GM12878 (cell line): ENCODE measurements around the gene IGFLR1. TPM values are rescaled to one million over a fixed set of nuclear protein-coding genes. Genes with fewer than 3 reads are reported as not detected.
A peak's percentile ranks its signal among the peaks of the same experiment; 100 is the strongest.

Experiments used
- EP300 ChIP-seq, 2 experiments: fragments of 150-350 bp in 1 of 2; IDR thresholded peaks; 2 replicates each; pipeline ENCODE4 v1.6.1; 2011 to 2012; ENCODE audit warnings: low read depth in 2 of 2, low read length in 2 of 2, borderline replicate concordance in 1 of 2, improper control_type of control experiment in 1 of 2, inconsistent platforms in 1 of 2; ENCODE audit not compliant: control insufficient read depth in 1 of 2
- GABPA ChIP-seq: IDR thresholded peaks from 2 replicates; pipeline ENCODE4 v1.6.1; 2014; ENCODE audit warnings: antibody characterized with exemption, low read depth, mild to moderate bottlenecking, inconsistent platforms
- IKZF1 ChIP-seq: fragments of 450-650 bp; conservative IDR thresholded peaks from 2 replicates; pipeline ENCODE4 v1.6.1; 2017; ENCODE audit warnings: antibody characterized with exemption, mild to moderate bottlenecking
- JUNB ChIP-seq: IDR thresholded peaks from 2 replicates; pipeline ENCODE4 v1.6.1; 2016; ENCODE audit warnings: antibody characterized with exemption, mild to moderate bottlenecking
- KDM1A ChIP-seq: fragments of 200-600 bp; sonication (generic); IDR thresholded peaks from 2 replicates; pipeline ENCODE4 v1.6.1; 2016; ENCODE audit warnings: borderline replicate concordance
- MTA3 ChIP-seq: IDR thresholded peaks from 2 replicates; pipeline ENCODE4 v1.6.1; 2012; ENCODE audit warnings: low read length, inconsistent platforms, borderline replicate concordance
- NR2C2 ChIP-seq: IDR thresholded peaks from 2 replicates; pipeline ENCODE4 v1.6.1; 2011; ENCODE audit warnings: borderline replicate concordance, low read depth; ENCODE audit not compliant: control insufficient read depth, insufficient read length
- POLR2A ChIP-seq: IDR thresholded peaks from 2 replicates; pipeline ENCODE4 v1.6.1; 2011; ENCODE audit warnings: low read depth, mild to moderate bottlenecking, low read length
- SIN3A ChIP-seq: IDR thresholded peaks from 2 replicates; pipeline ENCODE4 v1.6.1; 2012; ENCODE audit warnings: low read depth, low read length, improper control_type of control experiment
- SREBF2 ChIP-seq: IDR thresholded peaks from 2 replicates; pipeline ENCODE4 v1.6.1; 2012; ENCODE audit warnings: mild to moderate bottlenecking, low read length
- TCF7 ChIP-seq: IDR thresholded peaks from 2 replicates; pipeline ENCODE4 v1.6.1; 2014; ENCODE audit warnings: antibody characterized with exemption, borderline replicate concordance
- ZNF207 ChIP-seq: fragments of 450-650 bp; IDR thresholded peaks from 2 replicates; pipeline ENCODE4 v1.6.1; 2014; ENCODE audit warnings: antibody characterized with exemption, mild to moderate bottlenecking, borderline replicate concordance
- ZNF384 ChIP-seq: IDR thresholded peaks from 2 replicates; pipeline ENCODE4 v1.6.1; 2012; ENCODE audit warnings: low read depth, mild to moderate bottlenecking, low read length, improper control_type of control experiment, borderline replicate concordance
- ZNF622 ChIP-seq: fragments of 450-650 bp; IDR thresholded peaks from 2 replicates; pipeline ENCODE4 v1.6.1; 2017; ENCODE audit warnings: mild to moderate bottlenecking, inconsistent platforms
- polyA plus RNA-seq, 11 experiments: library from polyadenylated mRNA; depleted of rRNA in 4 of 11; unstranded in 6 of 11; stranded (reverse) in 5 of 11; fragments of >200 nt; fragmentation: Nextera tagmentation in 4 of 11; fragmentation: Illumina TruSeq in 1 of 11; extraction: Ambion mirVana in 4 of 11; extraction: Trizol in 1 of 11; gene quantifications; 1 replicate in 1 of 11; 2 replicates in 10 of 11; pipeline versions ENCODE4 v1.2.1 to v1.2.3, GENCODE V29; 2011 to 2016; ENCODE audit warnings: inconsistent platforms in 2 of 11, missing spikeins in 2 of 11, low read depth in 1 of 11
- total RNA-seq, 4 experiments: library from RNA; depleted of rRNA in 3 of 4; stranded (reverse); fragments of >200 nt in 3 of 4; fragmentation: Illumina TruSeq in 1 of 4; extraction: Trizol in 1 of 4; gene quantifications; 2 replicates each; pipeline versions ENCODE4 v1.2.1 to v1.2.3, GENCODE V29; 2013 to 2021
- TF ChIP-seq, protein P1 (sequence below): fragments of 450-650 bp; IDR thresholded peaks from 2 replicates; pipeline ENCODE4 v1.6.1; 2017; ENCODE audit warnings: mild to moderate bottlenecking
- TF ChIP-seq, protein P2 (sequence below): fragments of 450-650 bp; IDR thresholded peaks from 2 replicates; pipeline ENCODE4 v1.6.1; 2017; ENCODE audit warnings: antibody characterized with exemption, mild to moderate bottlenecking, moderate library complexity
- TF ChIP-seq, protein P3 (sequence below): fragments of 450-650 bp; conservative IDR thresholded peaks from 2 replicates; pipeline ENCODE4 v1.6.1; 2017; ENCODE audit warnings: mild to moderate bottlenecking, moderate library complexity
- TF ChIP-seq, protein P4 (sequence below): fragments of 450-650 bp; IDR thresholded peaks from 2 replicates; pipeline ENCODE4 v1.6.1; 2018; ENCODE audit warnings: borderline replicate concordance, mild to moderate bottlenecking; ENCODE audit not compliant: partially characterized antibody
- TF ChIP-seq, protein P5 (sequence below): IDR thresholded peaks from 2 replicates; pipeline ENCODE4 v1.6.1; 2012; ENCODE audit warnings: low read depth, low read length, improper control_type of control experiment

Gene IGFLR1
- total and polyA plus RNA-seq, 10 of the 15 experiments (the other 5 are each of a cell fraction or from before 2014, with no cell fraction given) = 2.5 to 39.9 (median 24.8) TPM

DNA sequence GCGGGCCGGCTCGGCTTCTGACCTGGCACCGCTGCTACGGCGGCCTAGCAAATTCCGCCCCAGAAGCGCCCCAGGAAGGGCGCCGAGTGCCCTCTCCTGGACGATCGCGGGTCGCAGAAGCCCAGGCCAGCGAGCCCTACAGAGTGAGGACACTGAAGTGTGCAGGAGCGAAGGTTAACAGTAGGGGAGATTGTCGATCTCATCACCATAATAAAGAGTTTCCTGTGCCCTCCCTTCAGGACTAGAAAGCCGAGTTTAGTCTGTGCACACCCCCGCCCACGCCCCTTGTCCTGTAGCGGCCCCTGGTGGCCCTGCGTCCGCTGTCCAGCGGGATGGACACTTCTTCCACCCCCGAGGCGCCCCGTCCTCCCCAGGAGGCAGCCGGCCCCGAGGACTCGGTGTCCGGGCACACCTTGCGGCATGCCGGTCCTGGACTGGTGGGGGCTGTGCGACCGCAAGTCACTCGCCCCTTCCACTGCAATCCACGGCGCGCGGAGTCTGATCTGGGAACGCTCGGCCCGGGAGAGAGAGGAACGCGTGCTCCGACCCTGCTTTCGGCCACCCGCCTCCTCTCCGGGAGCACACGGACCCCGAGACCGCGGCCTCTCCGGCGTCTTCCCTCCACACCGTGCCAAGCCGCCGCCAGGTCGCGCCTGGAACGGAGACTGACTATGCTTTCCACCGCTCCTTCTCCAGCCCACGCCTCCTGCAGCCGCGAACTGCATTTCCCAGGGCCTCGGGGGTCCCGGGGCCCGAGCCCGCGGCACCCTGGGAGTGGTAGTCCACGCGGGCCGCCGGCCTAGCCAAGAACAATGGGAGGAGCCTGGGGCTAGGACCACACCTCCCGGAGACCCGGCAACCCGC is 25.2 kb downstream of the IGFLR1 start (continued):
- TF ChIP-seq SIN3A (peak; percentile 24), EP300 (IDR thresholded peaks at IDR 0.05; ENCODE audit: borderline replicate concordance in 1 of 2, control insufficient read depth in 1 of 2, low read depth in 2 of 2, low read length in 2 of 2) (no peak), ZNF207 (no peak), GABPA (no peak), POLR2A (peak; percentile 77), KDM1A (no peak), ZNF384 (no peak), TCF7 (no peak), NR2C2 (no peak), JUNB (no peak), ZNF622 (no peak), MTA3 (peak; percentile 12; the same call in 1 of the 2 replicates), SREBF2 (no peak), IKZF1 (peak; percentile 100)
- TF ChIP-seq, protein P1, sequence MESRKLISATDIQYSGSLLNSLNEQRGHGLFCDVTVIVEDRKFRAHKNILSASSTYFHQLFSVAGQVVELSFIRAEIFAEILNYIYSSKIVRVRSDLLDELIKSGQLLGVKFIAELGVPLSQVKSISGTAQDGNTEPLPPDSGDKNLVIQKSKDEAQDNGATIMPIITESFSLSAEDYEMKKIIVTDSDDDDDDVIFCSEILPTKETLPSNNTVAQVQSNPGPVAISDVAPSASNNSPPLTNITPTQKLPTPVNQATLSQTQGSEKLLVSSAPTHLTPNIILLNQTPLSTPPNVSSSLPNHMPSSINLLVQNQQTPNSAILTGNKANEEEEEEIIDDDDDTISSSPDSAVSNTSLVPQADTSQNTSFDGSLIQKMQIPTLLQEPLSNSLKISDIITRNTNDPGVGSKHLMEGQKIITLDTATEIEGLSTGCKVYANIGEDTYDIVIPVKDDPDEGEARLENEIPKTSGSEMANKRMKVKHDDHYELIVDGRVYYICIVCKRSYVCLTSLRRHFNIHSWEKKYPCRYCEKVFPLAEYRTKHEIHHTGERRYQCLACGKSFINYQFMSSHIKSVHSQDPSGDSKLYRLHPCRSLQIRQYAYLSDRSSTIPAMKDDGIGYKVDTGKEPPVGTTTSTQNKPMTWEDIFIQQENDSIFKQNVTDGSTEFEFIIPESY = no peak
- TF ChIP-seq, protein P2, sequence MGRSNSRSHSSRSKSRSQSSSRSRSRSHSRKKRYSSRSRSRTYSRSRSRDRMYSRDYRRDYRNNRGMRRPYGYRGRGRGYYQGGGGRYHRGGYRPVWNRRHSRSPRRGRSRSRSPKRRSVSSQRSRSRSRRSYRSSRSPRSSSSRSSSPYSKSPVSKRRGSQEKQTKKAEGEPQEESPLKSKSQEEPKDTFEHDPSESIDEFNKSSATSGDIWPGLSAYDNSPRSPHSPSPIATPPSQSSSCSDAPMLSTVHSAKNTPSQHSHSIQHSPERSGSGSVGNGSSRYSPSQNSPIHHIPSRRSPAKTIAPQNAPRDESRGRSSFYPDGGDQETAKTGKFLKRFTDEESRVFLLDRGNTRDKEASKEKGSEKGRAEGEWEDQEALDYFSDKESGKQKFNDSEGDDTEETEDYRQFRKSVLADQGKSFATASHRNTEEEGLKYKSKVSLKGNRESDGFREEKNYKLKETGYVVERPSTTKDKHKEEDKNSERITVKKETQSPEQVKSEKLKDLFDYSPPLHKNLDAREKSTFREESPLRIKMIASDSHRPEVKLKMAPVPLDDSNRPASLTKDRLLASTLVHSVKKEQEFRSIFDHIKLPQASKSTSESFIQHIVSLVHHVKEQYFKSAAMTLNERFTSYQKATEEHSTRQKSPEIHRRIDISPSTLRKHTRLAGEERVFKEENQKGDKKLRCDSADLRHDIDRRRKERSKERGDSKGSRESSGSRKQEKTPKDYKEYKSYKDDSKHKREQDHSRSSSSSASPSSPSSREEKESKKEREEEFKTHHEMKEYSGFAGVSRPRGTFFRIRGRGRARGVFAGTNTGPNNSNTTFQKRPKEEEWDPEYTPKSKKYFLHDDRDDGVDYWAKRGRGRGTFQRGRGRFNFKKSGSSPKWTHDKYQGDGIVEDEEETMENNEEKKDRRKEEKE = no peak
- TF ChIP-seq, protein P3, sequence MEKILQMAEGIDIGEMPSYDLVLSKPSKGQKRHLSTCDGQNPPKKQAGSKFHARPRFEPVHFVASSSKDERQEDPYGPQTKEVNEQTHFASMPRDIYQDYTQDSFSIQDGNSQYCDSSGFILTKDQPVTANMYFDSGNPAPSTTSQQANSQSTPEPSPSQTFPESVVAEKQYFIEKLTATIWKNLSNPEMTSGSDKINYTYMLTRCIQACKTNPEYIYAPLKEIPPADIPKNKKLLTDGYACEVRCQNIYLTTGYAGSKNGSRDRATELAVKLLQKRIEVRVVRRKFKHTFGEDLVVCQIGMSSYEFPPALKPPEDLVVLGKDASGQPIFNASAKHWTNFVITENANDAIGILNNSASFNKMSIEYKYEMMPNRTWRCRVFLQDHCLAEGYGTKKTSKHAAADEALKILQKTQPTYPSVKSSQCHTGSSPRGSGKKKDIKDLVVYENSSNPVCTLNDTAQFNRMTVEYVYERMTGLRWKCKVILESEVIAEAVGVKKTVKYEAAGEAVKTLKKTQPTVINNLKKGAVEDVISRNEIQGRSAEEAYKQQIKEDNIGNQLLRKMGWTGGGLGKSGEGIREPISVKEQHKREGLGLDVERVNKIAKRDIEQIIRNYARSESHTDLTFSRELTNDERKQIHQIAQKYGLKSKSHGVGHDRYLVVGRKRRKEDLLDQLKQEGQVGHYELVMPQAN = peak; percentile 40; the same call in 1 of the 2 replicates
- TF ChIP-seq, protein P4, sequence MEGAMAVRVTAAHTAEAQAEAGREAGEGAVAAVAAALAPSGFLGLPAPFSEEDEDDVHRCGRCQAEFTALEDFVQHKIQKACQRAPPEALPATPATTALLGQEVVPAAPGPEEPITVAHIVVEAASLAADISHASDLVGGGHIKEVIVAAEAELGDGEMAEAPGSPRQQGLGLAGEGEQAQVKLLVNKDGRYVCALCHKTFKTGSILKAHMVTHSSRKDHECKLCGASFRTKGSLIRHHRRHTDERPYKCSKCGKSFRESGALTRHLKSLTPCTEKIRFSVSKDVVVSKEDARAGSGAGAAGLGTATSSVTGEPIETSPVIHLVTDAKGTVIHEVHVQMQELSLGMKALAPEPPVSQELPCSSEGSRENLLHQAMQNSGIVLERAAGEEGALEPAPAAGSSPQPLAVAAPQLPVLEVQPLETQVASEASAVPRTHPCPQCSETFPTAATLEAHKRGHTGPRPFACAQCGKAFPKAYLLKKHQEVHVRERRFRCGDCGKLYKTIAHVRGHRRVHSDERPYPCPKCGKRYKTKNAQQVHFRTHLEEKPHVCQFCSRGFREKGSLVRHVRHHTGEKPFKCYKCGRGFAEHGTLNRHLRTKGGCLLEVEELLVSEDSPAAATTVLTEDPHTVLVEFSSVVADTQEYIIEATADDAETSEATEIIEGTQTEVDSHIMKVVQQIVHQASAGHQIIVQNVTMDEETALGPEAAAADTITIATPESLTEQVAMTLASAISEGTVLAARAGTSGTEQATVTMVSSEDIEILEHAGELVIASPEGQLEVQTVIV = no peak
- TF ChIP-seq, protein P5, sequence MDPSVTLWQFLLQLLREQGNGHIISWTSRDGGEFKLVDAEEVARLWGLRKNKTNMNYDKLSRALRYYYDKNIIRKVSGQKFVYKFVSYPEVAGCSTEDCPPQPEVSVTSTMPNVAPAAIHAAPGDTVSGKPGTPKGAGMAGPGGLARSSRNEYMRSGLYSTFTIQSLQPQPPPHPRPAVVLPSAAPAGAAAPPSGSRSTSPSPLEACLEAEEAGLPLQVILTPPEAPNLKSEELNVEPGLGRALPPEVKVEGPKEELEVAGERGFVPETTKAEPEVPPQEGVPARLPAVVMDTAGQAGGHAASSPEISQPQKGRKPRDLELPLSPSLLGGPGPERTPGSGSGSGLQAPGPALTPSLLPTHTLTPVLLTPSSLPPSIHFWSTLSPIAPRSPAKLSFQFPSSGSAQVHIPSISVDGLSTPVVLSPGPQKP = peak; percentile 66; the same call in 1 of the 2 replicates
